NT2/D1 (cell line): Measurements from ENCODE around the gene EPHA7.

ENCODE experiments used
- DNase-seq: peaks from one replicate; pipeline ENCODE4 v3.0.0-alpha.2; 2011; ENCODE audit warnings: low read depth, low spot score
- H3K27me3 ChIP-seq: 2 replicates; pipeline ENCODE4 v1.6.0; 2011; ENCODE audit warnings: mild to moderate bottlenecking; ENCODE audit not compliant: insufficient read length, insufficient read depth
- H3K36me3 ChIP-seq: 2 replicates; pipeline ENCODE4 v1.6.1; 2011; ENCODE audit warnings: mild to moderate bottlenecking, low read length, mixed read lengths; ENCODE audit not compliant: insufficient read depth, insufficient read length
- H3K4me1 ChIP-seq: 2 replicates; pipeline ENCODE4 v1.5.1; 2011; ENCODE audit not compliant: insufficient read depth, insufficient read length
- H3K4me3 ChIP-seq: 2 replicates; pipeline ENCODE4 v1.5.1; 2011; ENCODE audit warnings: low read depth; ENCODE audit not compliant: insufficient read length
- H3K9ac ChIP-seq: 2 replicates; pipeline ENCODE4 v1.6.0; 2011; ENCODE audit warnings: low read depth; ENCODE audit not compliant: insufficient read length
- H3K9me3 ChIP-seq: 2 replicates; pipeline ENCODE4 v1.5.1; 2011; ENCODE audit warnings: mild to moderate bottlenecking, low read length; ENCODE audit not compliant: insufficient read depth
- SUZ12 ChIP-seq: IDR thresholded peaks from 2 replicates; pipeline ENCODE4 v1.6.1; 2011; ENCODE audit not compliant: insufficient read length, insufficient read depth; ENCODE audit errors: extremely low read depth
- YY1 ChIP-seq: IDR thresholded peaks from 2 replicates; pipeline ENCODE4 v1.6.1; 2011; ENCODE audit not compliant: insufficient read length, insufficient read depth
- ZNF274 ChIP-seq: IDR thresholded peaks from 2 replicates; pipeline ENCODE4 v1.6.1; 2011; ENCODE audit warnings: mild to moderate bottlenecking, low read depth, low read length

The EPHA7 gene

GRCh38 chr6:93413190-93413589 is 6.2 kb downstream of the EPHA7 start:
- Histone ChIP-seq H3K9me3 (no peaks in the 10 kb centered on the region), H3K4me3 (no peak overlapping the region), H3K4me1 (no peaks in the 10 kb centered on the region), H3K36me3 (no peaks in the 10 kb centered on the region), H3K9ac (no peak overlapping the region), H3K27me3 (peaks cover 33% of the 10 kb centered on the region)
- no peak for TF ChIP-seq ZNF274
- no peak for TF ChIP-seq YY1
- TF ChIP-seq SUZ12: no peak
- no peak for DNase-seq

- Histone ChIP-seq H3K9ac (no peak overlapping the region), H3K27me3 (peaks cover 25% of the 10 kb centered on the region), H3K9me3 (no peaks in the 10 kb centered on the region), H3K4me3 (no peak overlapping the region), H3K4me1 (no peaks in the 10 kb centered on the region), H3K36me3 (no peaks in the 10 kb centered on the region)
- DNase-seq: no peak
- TF ChIP-seq ZNF274 (no peak), SUZ12 (no peak), YY1 (no peak)
Measured at GRCh38 chr6:93412452-93412851, 6.9 kb downstream of the EPHA7 start.

GRCh38 chr6:93407186-93407585 is 12.2 kb downstream of the EPHA7 start:
- Histone ChIP-seq H3K9me3 (no peaks in the 10 kb centered on the region), H3K9ac (no peak overlapping the region), H3K4me3 (no peak overlapping the region), H3K4me1 (no peaks in the 10 kb centered on the region), H3K27me3 (no peaks in the 10 kb centered on the region), H3K36me3 (no peaks in the 10 kb centered on the region)
- no peak for TF ChIP-seq SUZ12
- DNase-seq: no peak

GRCh38 chr6:93403390-93403789 is 16.0 kb downstream of the EPHA7 start:
- DNase-seq: no peak
- no peak for TF ChIP-seq SUZ12
- no peak for TF ChIP-seq YY1
- no peak for TF ChIP-seq ZNF274
- no peak overlapping the region for H3K9ac ChIP-seq

GRCh38 chr6:93398723-93399122 is 20.6 kb downstream of the EPHA7 start:
- Histone ChIP-seq H3K27me3 (no peaks in the 10 kb centered on the region), H3K4me3 (no peak overlapping the region), H3K9me3 (no peaks in the 10 kb centered on the region), H3K9ac (no peak overlapping the region), H3K4me1 (no peaks in the 10 kb centered on the region), H3K36me3 (no peaks in the 10 kb centered on the region)
- no peak for DNase-seq
- TF ChIP-seq YY1: no peak
- no peak for TF ChIP-seq ZNF274
- TF ChIP-seq SUZ12: no peak

More at GRCh38 chr6:93403390-93403789, 16.0 kb downstream of the EPHA7 start:
- no peaks in the 10 kb centered on the region for H3K4me1 ChIP-seq
- no peaks in the 10 kb centered on the region for H3K9me3 ChIP-seq
- H3K27me3 ChIP-seq: no peaks in the 10 kb centered on the region
- H3K4me3 ChIP-seq: no peak overlapping the region
- H3K36me3 ChIP-seq: no peaks in the 10 kb centered on the region

- no peak for DNase-seq
- Histone ChIP-seq H3K9me3 (no peaks in the 10 kb centered on the region), H3K4me3 (no peak overlapping the region), H3K36me3 (no peaks in the 10 kb centered on the region), H3K9ac (no peak overlapping the region), H3K27me3 (no peaks in the 10 kb centered on the region), H3K4me1 (no peaks in the 10 kb centered on the region)
- TF ChIP-seq SUZ12: no peak
- TF ChIP-seq YY1: no peak
- TF ChIP-seq ZNF274: no peak
Measured at GRCh38 chr6:93394471-93394870, 24.9 kb downstream of the EPHA7 start.

GRCh38 chr6:93393554-93394074 is 25.7 kb downstream of the EPHA7 start:
- DNase-seq: no peak
- no peaks in the 10 kb centered on the region for H3K27me3 ChIP-seq

GRCh38 chr6:93392797-93393196 is 26.6 kb downstream of the EPHA7 start:
- no peaks in the 10 kb centered on the region for H3K4me1 ChIP-seq
- H3K36me3 ChIP-seq: no peaks in the 10 kb centered on the region
- no peaks in the 10 kb centered on the region for H3K27me3 ChIP-seq
- H3K9ac ChIP-seq: no peak overlapping the region
- H3K4me3 ChIP-seq: no peak overlapping the region
- TF ChIP-seq ZNF274 (no peak), SUZ12 (no peak), YY1 (no peak)
- no peak for DNase-seq
- H3K9me3 ChIP-seq: no peaks in the 10 kb centered on the region

More at GRCh38 chr6:93393554-93394074, 25.7 kb downstream of the EPHA7 start:
- no peak for TF ChIP-seq YY1
- TF ChIP-seq ZNF274: no peak
- no peak for TF ChIP-seq SUZ12
- Histone ChIP-seq H3K9ac (no peak overlapping the region), H3K36me3 (no peaks in the 10 kb centered on the region), H3K4me3 (no peak overlapping the region), H3K4me1 (no peaks in the 10 kb centered on the region), H3K9me3 (no peaks in the 10 kb centered on the region)
